GM12873 (cell line): ENCODE results near the gene PER2.

Source experiments
- TF ChIP-seq, protein P1 (sequence below): IDR thresholded peaks from 2 replicates; pipeline ENCODE4 v1.5.1; 2012; ENCODE audit warnings: low read depth, mild to moderate bottlenecking, moderate library complexity, low read length, control low read depth; ENCODE audit not compliant: insufficient read depth; ENCODE audit errors: missing control alignments

Gene PER2

DNA sequence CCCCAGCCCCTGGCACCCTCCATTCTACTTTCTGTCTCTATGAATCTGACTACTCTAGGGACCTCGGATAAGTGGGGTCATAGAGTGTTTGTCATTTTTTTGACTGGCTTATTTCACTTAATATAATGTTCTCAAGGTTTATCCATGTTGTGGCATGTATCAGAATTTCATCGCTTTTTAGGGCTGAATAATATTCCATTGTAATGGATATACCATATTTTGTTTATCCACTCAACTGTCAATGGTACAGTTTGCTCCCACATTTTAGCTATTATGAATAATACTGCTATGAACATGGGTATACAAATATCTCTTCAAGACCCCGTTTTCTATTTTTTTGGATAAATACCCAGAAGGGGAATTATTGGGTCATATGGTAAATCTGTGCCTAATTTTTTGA, 39.3 kb upstream of the PER2 start:
- TF ChIP-seq, protein P1, sequence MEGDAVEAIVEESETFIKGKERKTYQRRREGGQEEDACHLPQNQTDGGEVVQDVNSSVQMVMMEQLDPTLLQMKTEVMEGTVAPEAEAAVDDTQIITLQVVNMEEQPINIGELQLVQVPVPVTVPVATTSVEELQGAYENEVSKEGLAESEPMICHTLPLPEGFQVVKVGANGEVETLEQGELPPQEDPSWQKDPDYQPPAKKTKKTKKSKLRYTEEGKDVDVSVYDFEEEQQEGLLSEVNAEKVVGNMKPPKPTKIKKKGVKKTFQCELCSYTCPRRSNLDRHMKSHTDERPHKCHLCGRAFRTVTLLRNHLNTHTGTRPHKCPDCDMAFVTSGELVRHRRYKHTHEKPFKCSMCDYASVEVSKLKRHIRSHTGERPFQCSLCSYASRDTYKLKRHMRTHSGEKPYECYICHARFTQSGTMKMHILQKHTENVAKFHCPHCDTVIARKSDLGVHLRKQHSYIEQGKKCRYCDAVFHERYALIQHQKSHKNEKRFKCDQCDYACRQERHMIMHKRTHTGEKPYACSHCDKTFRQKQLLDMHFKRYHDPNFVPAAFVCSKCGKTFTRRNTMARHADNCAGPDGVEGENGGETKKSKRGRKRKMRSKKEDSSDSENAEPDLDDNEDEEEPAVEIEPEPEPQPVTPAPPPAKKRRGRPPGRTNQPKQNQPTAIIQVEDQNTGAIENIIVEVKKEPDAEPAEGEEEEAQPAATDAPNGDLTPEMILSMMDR = no peak

DNA sequence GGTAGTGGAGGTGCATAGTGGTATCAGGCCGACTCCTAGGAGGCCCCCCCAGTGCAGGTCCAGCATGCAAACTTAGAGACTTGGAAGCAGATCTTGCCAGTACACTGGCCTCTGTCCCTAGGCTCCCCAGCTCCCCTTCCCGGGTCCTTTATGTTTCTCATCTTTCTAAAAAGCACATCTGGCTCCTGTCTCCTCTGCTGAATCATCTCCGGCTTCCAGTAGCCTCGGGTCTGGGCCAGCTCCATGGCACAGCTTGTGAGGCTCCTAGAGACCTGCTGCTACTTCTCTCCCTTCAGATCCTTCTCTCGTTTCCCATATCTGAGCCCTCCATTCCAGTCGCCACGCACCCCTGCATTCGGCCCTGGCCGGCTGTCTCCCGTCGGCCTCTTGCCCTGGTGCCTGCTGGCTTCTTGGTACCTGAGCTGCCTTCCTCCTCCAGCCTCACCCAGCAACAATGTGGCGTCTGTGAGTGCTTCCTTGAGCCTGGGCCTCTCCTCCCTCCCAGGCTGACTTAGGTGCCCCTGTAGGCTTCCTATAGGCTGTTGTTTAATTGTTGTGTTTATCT, 38.5 kb upstream of the PER2 start:
- TF ChIP-seq, protein P1 = no peak

DNA sequence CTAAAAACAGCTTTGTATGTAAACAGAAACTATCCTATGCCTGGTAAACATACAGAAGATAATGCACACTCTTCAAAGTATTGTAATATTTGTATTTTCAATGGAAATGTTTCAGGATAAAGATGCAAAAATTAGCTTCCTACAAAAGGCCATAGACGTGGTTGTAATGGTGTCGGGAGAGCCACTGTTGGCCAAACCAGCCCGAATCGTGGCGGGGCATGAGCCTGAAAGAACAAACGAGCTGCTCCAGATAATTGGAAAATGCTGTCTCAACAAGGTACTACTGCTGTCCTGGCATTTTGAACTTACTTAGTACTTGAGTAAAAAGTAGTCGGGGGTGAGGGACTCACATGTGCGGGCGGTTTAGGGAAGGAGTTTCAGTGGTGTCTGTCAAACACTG, 37.3 kb upstream of the PER2 start:
- TF ChIP-seq, protein P1 = no peak

DNA sequence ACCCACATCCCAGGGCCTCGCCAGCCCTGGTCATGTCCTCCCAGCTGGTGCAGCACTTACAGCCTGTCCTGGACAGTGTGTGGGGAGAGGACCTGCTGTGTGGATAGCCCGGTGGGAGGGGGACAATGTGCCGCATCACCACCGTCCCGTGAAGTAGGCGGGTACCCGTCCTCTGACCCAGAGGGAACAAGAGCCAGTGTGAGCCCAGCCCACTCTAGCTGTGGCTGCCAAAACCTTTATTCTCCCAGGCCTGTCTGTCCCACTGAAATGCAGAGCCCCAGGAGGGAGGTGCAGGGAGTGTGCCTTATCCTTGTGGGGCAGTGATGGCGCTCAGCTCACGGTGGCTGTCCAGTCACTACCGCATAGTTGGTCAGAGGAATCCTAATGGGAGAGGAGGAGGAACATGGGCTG, 33.6 kb upstream of the PER2 start:
- TF ChIP-seq, protein P1 = no peak

DNA sequence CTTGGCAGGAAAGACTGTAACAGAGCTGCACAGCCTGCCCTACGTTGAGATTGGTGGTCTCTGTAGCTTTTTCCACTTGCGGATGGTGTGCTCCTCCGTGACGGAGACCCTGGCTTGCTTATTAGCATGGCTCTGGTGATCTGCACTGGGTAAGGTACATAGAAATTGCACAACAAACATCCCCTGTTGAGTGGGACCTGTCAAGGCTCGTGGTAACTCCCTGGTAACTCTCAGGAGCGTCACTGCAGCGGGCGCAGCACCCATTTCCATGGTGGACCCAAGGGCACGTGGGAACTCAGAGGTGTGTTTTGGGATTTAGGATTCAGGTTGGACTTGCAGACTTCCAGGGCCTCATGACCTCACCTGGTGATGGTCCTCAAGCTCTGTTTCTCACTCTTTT, 33.1 kb upstream of the PER2 start:
- TF ChIP-seq, protein P1 = no peak

DNA sequence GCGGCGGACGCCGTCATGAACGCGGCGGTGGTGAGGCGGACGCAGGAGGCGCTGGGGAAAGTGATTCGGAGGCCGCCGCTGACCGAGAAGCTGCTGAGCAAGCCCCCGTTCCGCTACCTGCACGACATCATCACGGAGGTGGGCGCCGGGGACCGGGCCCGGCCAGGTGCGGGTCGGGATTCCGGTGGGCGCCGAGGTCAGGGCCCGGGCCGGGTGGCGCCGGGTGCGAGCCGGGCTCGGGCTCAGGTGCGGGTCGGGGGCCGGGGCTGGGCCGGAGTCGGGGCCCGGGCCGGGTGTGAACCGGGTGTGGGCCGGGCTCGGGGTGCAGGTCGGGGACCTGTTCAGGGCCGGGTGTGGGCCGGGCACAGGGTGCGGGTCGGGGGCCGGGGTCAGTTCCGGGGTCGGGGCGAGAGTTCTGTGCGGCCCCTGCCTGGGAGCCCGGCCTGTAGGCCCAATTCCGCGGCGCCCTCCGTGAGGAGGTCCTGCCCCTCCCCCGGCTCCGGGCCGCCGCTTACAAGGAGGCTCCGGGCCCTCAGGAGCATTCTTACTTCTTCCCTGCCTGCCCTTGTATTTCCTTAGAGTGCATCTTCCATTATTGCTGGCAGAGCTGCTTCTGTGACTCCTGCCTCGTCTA, 32.4 kb upstream of the PER2 start:
- TF ChIP-seq, protein P1 = no peak

DNA sequence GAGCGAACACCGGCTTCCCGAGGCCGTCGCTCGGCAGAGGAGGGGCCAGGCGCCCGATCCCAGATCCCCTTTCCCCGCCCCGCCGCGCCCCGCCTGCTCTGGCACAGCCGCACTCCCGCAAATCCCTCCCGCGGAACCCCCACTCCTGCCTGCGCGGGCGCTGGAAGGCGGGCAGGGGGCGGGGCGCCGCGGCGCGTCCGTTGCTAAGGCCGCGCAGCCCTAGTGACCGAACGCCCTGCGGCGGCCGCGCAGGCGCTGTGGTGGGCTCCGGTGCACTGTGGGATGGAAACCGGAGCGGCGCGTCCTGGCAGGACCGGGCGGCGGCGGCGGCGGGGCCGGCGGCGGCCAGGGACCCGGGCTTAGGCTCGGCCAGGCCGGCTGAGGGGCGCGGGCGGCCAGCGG, 31.8 kb upstream of the PER2 start, which contains the start of gene TRAF3IP1:
Gene TRAF3IP1 (plus strand): TSS at position 273 of the 402 bp plus-strand sequence. CDS start 145 bp downstream, outside the sequence.
- TF ChIP-seq, protein P1 = no peak
